Stimulated activated CD8-positive, alpha-beta memory T cell treated with anti-CD3 and anti-CD28 coated beads, Interleukin-7, amount 100 ng/mL, for 24 hours (primary cell): Measurements from ENCODE around the gene SAXO2.
"Not testable (repeated sequence)": the region's sequence is repeated elsewhere in the genome, so short reads cannot be mapped to it uniquely, and the experiment has no call there.

Experiments used
- DNase-seq: peaks from one replicate; pipeline ENCODE4 v3.0.0-alpha.2; 2020; ENCODE audit warnings: low read depth

The SAXO2 gene

DNA sequence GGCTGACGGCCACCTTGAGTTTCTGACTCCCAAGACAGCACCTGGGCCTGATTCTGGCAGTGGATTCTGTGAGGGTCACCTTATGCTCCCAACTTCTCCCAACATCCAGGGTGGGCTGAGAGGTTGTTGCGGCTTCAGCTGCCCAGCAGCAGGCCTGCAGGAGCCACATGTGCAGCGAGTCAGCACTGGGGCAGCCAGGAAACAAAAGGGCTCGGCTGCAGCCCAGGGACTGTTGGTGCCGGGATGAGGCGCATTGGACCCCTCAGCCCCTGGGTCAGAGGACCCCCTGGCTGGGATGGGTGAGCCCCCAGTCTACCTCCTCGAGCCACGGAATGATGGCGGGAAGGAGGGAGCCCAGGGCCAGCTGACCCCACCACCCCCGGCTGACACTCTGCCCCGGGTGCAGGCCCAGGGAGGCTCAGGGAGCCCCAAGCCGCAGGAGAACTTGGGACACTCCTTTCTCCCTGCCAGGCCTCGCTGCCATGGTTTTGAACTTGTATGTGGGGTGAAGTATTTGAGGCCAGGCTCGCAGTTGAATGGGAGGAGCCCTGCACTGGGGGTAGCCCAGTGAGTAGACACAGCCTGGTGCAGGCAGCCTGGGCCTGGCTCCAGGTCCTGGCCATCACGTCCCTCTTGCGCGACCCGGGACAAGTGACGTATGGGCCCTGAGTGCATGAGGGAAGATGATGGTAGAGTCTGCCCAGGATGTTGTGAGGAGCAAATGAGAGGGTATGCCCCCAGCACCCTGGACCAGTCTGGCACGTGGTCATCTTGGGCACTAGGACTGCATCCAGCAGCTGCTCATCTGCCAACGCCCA is 51.5 kb downstream of the SAXO2 start:
- not testable (repeated sequence) for DNase-seq

DNA sequence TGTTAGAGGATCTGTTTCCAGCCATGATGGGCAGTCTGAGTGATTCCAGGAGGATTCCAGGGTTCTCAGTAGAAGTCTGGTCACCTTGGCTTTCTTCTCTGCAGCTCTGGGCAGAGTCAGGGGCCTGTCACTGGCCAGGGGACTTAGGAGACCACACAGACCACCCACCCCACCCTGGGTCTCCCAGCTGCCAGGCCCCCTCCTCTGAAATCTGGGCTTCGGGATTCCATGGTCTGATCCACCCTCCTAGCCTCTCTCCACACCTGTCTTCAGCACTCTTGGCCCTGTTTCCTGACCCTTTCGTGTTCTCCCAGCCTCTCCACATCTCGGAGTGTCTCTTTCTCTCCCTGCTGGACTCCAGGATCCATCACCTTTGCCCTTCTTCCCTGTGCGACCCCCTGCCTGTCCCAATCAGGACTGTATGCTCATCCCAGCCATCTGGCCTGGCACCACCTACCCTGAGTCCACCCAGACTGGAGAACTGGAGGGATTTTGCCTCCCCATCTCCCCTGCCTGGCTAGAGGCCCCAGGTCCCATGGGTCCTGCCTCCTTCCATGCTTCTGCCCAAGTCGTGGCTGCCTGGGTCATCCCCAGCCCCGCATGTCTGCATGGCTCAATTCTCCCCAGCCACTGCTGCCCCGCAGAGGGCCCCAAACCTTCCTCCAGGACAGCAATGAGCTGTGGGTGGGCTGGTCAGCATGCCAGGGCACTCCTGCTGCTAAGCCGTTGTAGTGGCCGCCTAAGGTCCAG is 52.3 kb downstream of the SAXO2 start:
- no peak for DNase-seq

- DNase-seq = no peak
These were observed 53.1 kb downstream of the SAXO2 start for GRCh38 chr15:82315519-82316246.

DNA sequence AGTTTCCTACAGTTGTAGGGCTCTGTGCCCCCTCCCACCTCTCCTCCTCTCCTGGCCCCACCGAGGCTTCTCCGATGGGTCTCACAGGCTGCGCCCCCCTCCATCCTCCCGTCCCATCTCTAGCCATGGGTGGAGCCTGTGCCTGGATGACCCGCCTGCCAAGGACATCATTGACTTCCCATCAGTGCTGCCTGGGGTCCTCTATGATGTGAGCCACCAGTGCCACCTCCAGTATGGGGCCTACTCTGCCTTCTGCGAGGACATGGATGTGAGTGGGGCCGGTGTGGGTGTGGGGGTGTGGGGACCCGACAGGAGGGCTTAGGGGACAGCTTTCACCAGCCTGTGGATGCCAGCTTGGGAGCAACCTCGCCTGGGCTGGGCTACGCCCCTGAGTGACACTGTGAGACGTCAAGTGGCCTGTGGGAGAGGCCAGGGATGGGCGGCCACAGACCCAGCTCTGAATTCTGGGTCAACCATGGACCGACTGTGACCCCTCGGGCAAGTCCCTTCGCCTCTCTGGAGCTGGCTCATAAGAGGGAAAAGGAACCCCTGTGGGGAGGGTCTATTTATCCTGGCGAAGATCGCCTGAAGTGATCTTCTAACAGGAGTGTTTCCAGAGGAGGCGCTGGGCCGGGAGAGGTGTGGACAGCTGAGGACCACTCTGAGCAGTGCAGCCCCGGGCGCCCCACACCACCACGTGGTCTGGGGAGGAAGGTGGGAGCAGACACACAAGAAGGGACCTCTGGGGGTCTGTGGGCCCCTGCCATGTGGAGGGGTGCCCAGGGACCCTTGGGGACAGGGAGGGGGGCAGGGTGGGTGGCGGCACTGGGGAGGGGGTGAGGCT is 53.9 kb downstream of the SAXO2 start:
- not testable (repeated sequence) for DNase-seq

DNA sequence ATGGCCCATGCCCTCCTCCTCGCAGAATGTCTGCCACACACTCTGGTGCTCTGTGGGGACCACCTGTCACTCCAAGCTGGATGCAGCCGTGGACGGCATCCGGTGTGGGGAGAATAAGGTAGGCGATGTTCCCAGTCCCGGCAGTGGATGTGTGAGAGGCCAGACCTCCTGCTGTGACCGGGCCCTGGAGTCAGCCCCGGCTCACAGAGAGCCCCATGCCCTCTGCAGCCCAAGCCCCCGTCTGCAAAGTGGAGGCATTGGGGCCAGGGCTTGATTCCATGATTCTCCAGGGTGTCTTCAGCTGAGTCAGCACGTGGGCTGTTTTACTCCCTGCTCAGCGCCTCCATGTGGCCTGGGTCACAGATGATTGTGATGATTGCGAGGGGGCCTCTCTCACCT is 54.5 kb downstream of the SAXO2 start:
- no peak for DNase-seq

DNA sequence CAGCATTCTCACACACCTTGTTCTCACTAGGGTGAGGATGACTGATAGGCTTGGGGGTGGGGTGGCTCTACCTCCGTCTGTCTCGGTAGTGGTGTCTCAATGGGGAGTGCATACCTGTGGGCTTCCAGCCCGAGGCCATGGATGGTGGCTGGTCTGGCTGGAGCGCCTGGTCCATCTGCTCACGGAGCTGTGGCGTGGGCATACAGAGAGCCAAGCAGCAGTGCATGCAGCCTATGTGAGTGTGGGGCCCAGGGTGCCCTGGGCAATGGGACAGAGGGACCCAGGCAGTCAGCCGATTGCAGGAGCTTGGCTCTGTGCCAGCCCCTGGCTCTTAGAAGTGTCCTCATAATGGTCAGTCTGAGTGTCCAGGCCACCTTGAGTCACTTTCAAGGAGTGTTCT is 54.9 kb downstream of the SAXO2 start:
- not testable (repeated sequence) for DNase-seq

DNA sequence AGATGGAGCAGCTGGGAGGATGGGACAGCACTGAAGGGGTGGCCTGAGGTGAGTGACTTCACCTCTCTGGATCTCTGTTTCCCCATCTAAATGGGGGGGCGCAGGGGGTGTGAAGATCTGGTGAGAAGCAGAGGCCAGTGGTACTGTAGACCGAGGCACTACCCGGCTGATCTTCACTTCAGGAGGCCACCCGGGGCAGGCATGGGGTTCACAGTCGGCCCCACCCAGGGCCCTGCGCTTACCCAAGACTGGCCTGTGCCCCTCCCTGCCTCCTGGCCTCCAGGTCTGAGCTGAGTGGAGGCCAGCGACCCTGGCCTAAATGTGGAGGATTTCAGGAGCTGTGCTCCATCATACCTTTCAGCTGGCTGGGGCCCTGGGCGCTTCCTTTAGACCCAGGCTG is 55.7 kb downstream of the SAXO2 start:
- DNase-seq = not testable (repeated sequence)

DNA sequence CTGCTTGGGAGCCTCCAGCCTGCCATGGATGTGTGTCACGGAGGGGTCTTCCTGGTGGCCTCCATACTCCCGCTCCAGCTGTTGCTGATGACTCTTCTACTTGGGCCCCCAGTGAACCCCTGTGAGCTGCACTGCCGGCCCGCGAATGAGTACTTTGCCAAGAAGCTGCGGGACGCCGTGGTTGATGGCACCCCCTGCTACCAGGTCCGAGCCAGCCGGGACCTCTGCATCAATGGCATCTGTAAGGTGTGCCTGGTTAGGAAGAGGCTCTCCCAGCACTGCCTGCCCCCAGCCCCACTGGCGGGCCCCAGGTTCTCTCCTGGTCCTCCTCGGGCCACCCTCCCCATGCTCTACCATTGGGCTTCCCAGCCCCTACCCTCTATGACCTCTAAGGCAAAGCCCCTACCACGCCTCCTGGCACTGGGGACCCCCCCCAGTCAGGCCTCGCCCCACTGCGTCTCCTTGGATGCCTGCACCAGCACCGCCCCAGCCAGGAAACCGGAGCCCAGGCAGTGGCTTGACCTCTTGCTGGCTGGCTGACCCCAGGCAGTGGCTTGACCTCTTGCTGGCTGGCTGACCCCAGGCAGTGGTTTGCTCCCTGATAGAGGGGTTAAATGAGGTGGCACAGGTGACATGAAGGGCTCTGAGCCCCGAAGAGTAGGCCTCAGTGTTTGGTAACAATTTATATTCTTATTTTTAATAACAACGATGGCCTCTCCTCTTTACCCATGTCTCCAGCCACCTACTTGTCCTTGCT is 57.1 kb downstream of the SAXO2 start:
- not testable (repeated sequence) for DNase-seq

GRCh38 chr15:82320861-82321260 is 58.2 kb downstream of the SAXO2 start:
- not testable (repeated sequence) for DNase-seq

GRCh38 chr15:82322488-82322887 is 59.9 kb downstream of the SAXO2 start:
- not testable (repeated sequence) for DNase-seq

DNA sequence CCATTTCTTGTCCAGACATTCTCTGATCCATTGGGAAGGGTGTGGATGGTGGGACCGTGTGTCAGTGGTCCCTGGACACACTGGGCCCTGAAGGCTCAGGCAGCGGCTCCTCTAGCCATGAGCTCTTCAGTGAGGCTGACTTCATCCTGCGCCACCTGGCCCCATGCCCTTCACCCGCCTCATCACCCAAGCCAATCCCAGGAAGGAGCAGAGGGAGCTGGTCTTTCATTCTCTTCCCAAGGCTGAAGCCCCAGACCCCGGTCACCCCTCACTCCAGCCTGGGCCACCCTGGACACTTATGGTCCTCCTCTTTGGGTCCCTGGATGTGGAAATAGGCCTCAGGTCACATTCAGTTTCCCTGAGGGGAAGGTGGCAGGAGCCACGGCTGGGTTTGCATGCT is 62.2 kb downstream of the SAXO2 start:
- DNase-seq = not testable (repeated sequence)

DNA sequence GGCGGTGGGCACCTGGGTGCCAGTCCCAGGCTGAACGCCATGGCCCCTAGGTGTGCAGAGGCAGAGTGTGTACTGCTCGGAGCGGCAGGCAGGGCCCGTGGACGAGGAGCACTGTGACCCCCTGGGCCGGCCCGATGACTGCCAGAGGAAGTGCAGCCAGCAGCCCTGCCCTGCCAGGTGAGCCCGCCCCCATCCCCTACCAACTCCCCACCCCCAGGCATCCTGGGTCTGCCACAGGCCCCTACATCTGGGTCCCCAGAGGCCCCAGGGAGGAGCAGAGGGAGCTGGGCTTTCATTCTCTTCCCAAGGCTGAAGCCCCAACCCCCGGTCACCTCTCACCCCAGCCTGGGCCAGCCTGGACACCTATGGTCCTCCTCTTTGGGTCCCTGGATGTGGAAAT is 63.0 kb downstream of the SAXO2 start:
- DNase-seq = not testable (repeated sequence)

- not testable (repeated sequence) for DNase-seq
These were observed 64.3 kb downstream of the SAXO2 start for GRCh38 chr15:82326896-82327295.

- DNase-seq = not testable (repeated sequence)
These were observed 64.8 kb downstream of the SAXO2 start for GRCh38 chr15:82327372-82327771.

GRCh38 chr15:82329039-82329438 is 66.4 kb downstream of the SAXO2 start:
- not testable (repeated sequence) for DNase-seq

GRCh38 chr15:82330921-82331320 is 68.3 kb downstream of the SAXO2 start:
- DNase-seq = not testable (repeated sequence)

- not testable (repeated sequence) for DNase-seq
These were observed 69.1 kb downstream of the SAXO2 start for GRCh38 chr15:82331576-82332304.

DNA sequence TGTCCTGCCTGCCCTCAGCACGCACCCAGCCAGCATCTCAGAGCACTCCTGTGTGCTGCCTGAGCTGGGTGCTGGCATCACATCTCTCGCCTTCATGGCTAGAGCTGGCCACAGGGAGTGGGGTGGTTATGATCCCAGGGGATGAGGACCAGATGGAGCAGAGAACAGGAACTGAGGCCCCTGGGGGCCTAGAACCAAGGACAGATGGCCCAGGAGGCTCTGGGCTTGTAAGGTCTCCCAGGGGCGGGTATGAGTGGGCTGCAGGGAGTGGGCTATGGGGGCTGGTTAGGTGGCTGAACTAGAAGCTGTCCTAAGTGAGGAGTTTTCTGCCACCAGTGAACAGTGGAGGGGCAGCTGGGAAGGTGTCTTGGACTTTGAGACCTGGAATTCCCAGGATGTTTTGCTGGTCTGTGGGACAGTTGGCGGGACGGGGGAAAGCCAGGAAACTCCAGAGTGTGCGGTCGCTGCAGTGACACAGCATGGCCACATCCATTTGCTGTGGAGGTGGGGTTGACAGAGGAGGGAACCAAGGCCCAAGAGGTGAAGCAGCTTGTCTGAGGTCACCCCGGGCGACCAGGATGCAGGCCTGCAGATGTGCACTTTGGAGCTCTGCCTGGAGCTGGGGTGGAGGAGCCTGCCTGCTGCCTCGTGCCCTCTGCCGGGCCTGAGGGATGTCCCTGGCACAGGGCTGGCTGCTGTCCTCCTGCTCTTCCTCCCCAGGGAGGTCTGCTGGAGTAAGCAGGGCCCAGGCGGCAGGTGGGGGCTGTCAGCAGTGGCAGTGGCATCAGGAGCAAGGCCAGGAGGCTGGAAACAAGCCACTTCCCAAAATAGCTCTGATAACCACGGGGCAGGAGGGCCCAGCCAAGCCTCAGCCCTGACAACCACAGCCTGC is 70.3 kb downstream of the SAXO2 start:
- DNase-seq = not testable (repeated sequence)
